PC-3 (cell line): ENCODE data around the gene CDKN2B-AS1. TPM values are rescaled to one million over a fixed set of nuclear protein-coding genes. Genes with fewer than 3 reads are reported as not detected.

Experiments
- ATAC-seq: fragments of 200-7000 bp; cut with Tn5 transposase; 2 replicates; pipeline ENCODE4 v1.9.1; 2020; ENCODE audit warnings: mild to moderate bottlenecking, moderate library complexity
- BruUV-seq: library from RNA; stranded (reverse); fragments of 400-500 nt; replicated peaks from 2 replicates; lab custom pipeline; 2021; lab: Mats Ljungman, UMichigan
- CTCF ChIA-PET: fragments of 300-600 bp; sonication (Branson Sonifier 250); formaldehyde crosslinking; loops from one replicate; lab custom pipeline; 2022; ENCODE audit warnings: antibody characterized with exemption; lab: Charles Lee
- POLR2A ChIA-PET: fragments of 300-600 bp; sonication (Branson Sonifier 250); formaldehyde crosslinking; loops from one replicate; lab custom pipeline; 2022; ENCODE audit warnings: antibody characterized with exemption; ENCODE audit not compliant: unreplicated experiment; lab: Charles Lee
- DNase-seq: peaks from one replicate; pipeline ENCODE4 v3.0.0-alpha.2; 2015
- H2AFZ ChIP-seq: fragments of 300-600 bp; sonication (generic); 2 replicates; pipeline ENCODE4 v1.6.0; 2016; ENCODE audit warnings: antibody characterized with exemption, low read length
- H3F3A ChIP-seq: fragments of 300-600 bp; sonication (generic); one replicate; pipeline ENCODE4 v1.6.0; 2017; ENCODE audit warnings: antibody characterized with exemption, low read length, control low read depth, mild to moderate bottlenecking; ENCODE audit not compliant: unreplicated experiment
- H3K27ac ChIP-seq: fragments of 300-600 bp; sonication (generic); 2 replicates; pipeline ENCODE4 v1.5.1; 2016; ENCODE audit warnings: mild to moderate bottlenecking, low read length
- H3K27me3 ChIP-seq: fragments of 300-600 bp; sonication (generic); 2 replicates; pipeline ENCODE4 v1.6.1; 2016; ENCODE audit warnings: low read length, mixed read lengths
- H3K36me3 ChIP-seq: fragments of 300-600 bp; sonication (generic); 2 replicates; pipeline ENCODE4 v1.6.1; 2016; ENCODE audit warnings: low read depth, mixed run types, low read length, mixed read lengths
- H3K4me1 ChIP-seq: fragments of 300-600 bp; sonication (generic); 2 replicates; pipeline ENCODE4 v1.5.1; 2016; ENCODE audit warnings: low read length; ENCODE audit not compliant: insufficient read depth
- H3K4me2 ChIP-seq: fragments of 300-600 bp; sonication (generic); 2 replicates; pipeline ENCODE4 v1.6.0; 2016; ENCODE audit warnings: low read length
- H3K4me3 ChIP-seq: fragments of 300-600 bp; sonication (generic); 2 replicates; pipeline ENCODE4 v1.5.1; 2016; ENCODE audit warnings: mild to moderate bottlenecking, low read length, mixed read lengths
- H3K79me2 ChIP-seq: fragments of 300-600 bp; sonication (generic); 2 replicates; pipeline ENCODE4 v1.6.1; 2017; ENCODE audit warnings: low read length, mixed read lengths
- H3K9ac ChIP-seq: fragments of 300-600 bp; sonication (generic); 2 replicates; pipeline ENCODE4 v1.6.0; 2016; ENCODE audit warnings: mild to moderate bottlenecking, low read length
- H3K9me2 ChIP-seq: fragments of 300-600 bp; sonication (generic); replicated peaks from 2 replicates; pipeline ENCODE4 v1.6.1; 2016; ENCODE audit warnings: mixed run types, low read length, mixed read lengths
- H3K9me3 ChIP-seq: fragments of 300-600 bp; sonication (generic); 2 replicates; pipeline ENCODE4 v1.6.1; 2016; ENCODE audit warnings: low read length, mixed read lengths
- H4K20me1 ChIP-seq: fragments of 300-600 bp; sonication (generic); 2 replicates; pipeline ENCODE4 v1.6.1; 2016; ENCODE audit warnings: low read length, mixed read lengths
- CTCF ChIP-seq: fragments of 300-600 bp; sonication (generic); conservative IDR thresholded peaks from 2 replicates; pipeline ENCODE4 v1.5.1; 2017; ENCODE audit warnings: antibody characterized with exemption, low read depth, mild to moderate bottlenecking, low read length
- EZH2 ChIP-seq: fragments of 300-600 bp; sonication (generic); IDR thresholded peaks from one replicate; pipeline ENCODE4 v1.6.1; 2017; ENCODE audit warnings: antibody characterized with exemption, mild to moderate bottlenecking, low read length; ENCODE audit not compliant: unreplicated experiment
- EZH2phosphoT487 ChIP-seq: fragments of 300-600 bp; sonication (generic); IDR thresholded peaks from 2 replicates; pipeline ENCODE4 v1.6.1; 2018; ENCODE audit warnings: mild to moderate bottlenecking, antibody characterized with exemption, low read length, borderline replicate concordance
- intact Hi-C: fragments of 100-400 bp; cut with micrococcal nuclease; formaldehyde crosslinking; loops from 2 replicates; pipeline ENCODE4 v1.9.0; 2023
- total RNA-seq: library from RNA; depleted of rRNA; stranded (reverse); fragments of >200 nt; gene quantifications from 2 replicates; pipeline ENCODE4 v1.2.3, GENCODE V29; 2014

CDKN2B-AS1 gene
- total RNA-seq, 1 experiment from 2014 or later: 2.0 TPM

GRCh38 chr9:22157276-22157675 lies 162.7 kb downstream of the CDKN2B-AS1 start:
- CTCF ChIA-PET: no interaction called here
- Histone ChIP-seq H3F3A (no peaks in the 10 kb centered on the region), H3K9me3 (no peaks in the 10 kb centered on the region), H3K4me1 (peaks cover 41% of the 10 kb centered on the region), H2AFZ (no peak overlapping the region), H3K9me2 (no peaks in the 10 kb centered on the region), H4K20me1 (no peaks in the 10 kb centered on the region), H3K27me3 (no peaks in the 10 kb centered on the region), H3K79me2 (no peaks in the 10 kb centered on the region), H3K36me3 (no peaks in the 10 kb centered on the region), H3K27ac (peak overlapping the region; percentile 94), H3K9ac (0 out of 2 replicates have a peak overlapping the region, but pooled peaks have one; percentile 76), H3K4me3 (no peak overlapping the region), H3K4me2 (no peak overlapping the region)
- POLR2A ChIA-PET: interaction anchor here (0.7 kb wide), 1 partner anchor 104 kb away, joined by 6 read pairs; no protein-coding TSS in a partner anchor
- intact Hi-C loops: loop anchor here (5.0 to 10.0 kb wide), 2 partner anchors 150 to 322 kb away; partner anchors contain the start of gene CDKN2B
- DNase-seq (no peak), ATAC-seq (no peak)
- TF ChIP-seq CTCF: no peak
- no TSS peak for BruUV-seq

- Histone ChIP-seq H3K4me2 (peak overlapping the region; percentile 66), H3K9me3 (no peaks in the 10 kb centered on the region), H3F3A (no peaks in the 10 kb centered on the region), H3K36me3 (no peaks in the 10 kb centered on the region), H3K4me3 (no peak overlapping the region), H2AFZ (no peak overlapping the region), H4K20me1 (no peaks in the 10 kb centered on the region), H3K27me3 (no peaks in the 10 kb centered on the region), H3K79me2 (no peaks in the 10 kb centered on the region), H3K9ac (peak overlapping the region; percentile 76), H3K27ac (peak overlapping the region; percentile 94), H3K9me2 (no peaks in the 10 kb centered on the region), H3K4me1 (peaks cover 39% of the 10 kb centered on the region)
- intact Hi-C loops: loop anchor here (2.0 to 10.0 kb wide), 4 partner anchors 13 to 323 kb away; partner anchors contain the start of gene CDKN2B
- ATAC-seq: no peak
- POLR2A ChIA-PET: interaction anchor here (1.0 kb wide), 1 partner anchor 82 kb away, joined by 3 read pairs; no protein-coding TSS in a partner anchor
- DNase-seq: no peak
- TF ChIP-seq CTCF: no peak
- no peak for TF ChIP-seq EZH2
- TF ChIP-seq EZH2phosphoT487: no peak
- CTCF ChIA-PET: interaction anchor here (1.7 kb wide), 1 partner anchor 86 kb away, joined by 13 read pairs; no protein-coding TSS in a partner anchor
- BruUV-seq: TSS peak; percentile 84
Observed at GRCh38 chr9:22157828-22158227, 163.2 kb downstream of the CDKN2B-AS1 start.

GRCh38 chr9:22158271-22158670 lies 163.7 kb downstream of the CDKN2B-AS1 start:
- Histone ChIP-seq H3K4me3 (peak overlapping the region; percentile 13; the same call in 1 of the 2 replicates), H3K9me3 (no peaks in the 10 kb centered on the region), H3K27ac (peak overlapping the region; percentile 94), H3K9me2 (no peaks in the 10 kb centered on the region), H3K9ac (peak overlapping the region; percentile 76), H3F3A (no peaks in the 10 kb centered on the region), H4K20me1 (no peaks in the 10 kb centered on the region), H3K27me3 (no peaks in the 10 kb centered on the region), H3K4me1 (peaks cover 36% of the 10 kb centered on the region), H3K4me2 (peak overlapping the region; percentile 66), H3K79me2 (no peaks in the 10 kb centered on the region), H3K36me3 (no peaks in the 10 kb centered on the region), H2AFZ (no peak overlapping the region)
- ChIA-PET POLR2A (interaction anchor here (0.6 to 1.2 kb wide), 4 partner anchors 56 to 149 kb away, joined by 3 to 11 read pairs (median 8); partner anchors contain the start of gene CDKN2B), CTCF (interaction anchor here (0.6 to 1.7 kb wide), 3 partner anchors 81 to 235 kb away, joined by 4 to 13 read pairs (median 7); no protein-coding TSS in a partner anchor)
- peak; percentile 66 for ATAC-seq
- no TSS peak for BruUV-seq
- TF ChIP-seq CTCF (no peak), EZH2phosphoT487 (no peak), EZH2 (no peak)
- intact Hi-C loops: loop anchor here (2.0 to 10.0 kb wide), 4 partner anchors 13 to 323 kb away; partner anchors contain the start of gene CDKN2B
- peak; percentile 53 for DNase-seq
